SK-N-SH (cell line): Measurements from ENCODE around the gene EFCAB11.

ENCODE experiments used
- CTCF ChIP-seq: fragments of 200-600 bp; sonication (generic); IDR thresholded peaks from 2 replicates; pipeline ENCODE4 v1.6.1; 2017; ENCODE audit warnings: antibody characterized with exemption, mild to moderate bottlenecking, moderate library complexity
- EP300 ChIP-seq, 2 experiments: IDR thresholded peaks; 2 replicates each; pipeline versions ENCODE4 v1.4.0 to v1.6.1; 2012; ENCODE audit warnings: borderline replicate concordance in 1 of 2, low read depth in 1 of 2, low read length in 1 of 2
- EZH2phosphoT487 ChIP-seq: fragments of 200-600 bp; sonication (generic); IDR thresholded peaks from 2 replicates; pipeline ENCODE4 v1.6.1; 2017; ENCODE audit warnings: low read depth, mixed run types, mild to moderate bottlenecking, antibody characterized with exemption, moderate library complexity, borderline replicate concordance
- GABPA ChIP-seq: IDR thresholded peaks from 2 replicates; pipeline ENCODE4 v1.4.0; 2012; ENCODE audit warnings: low read depth, mild to moderate bottlenecking
- MAX ChIP-seq: IDR thresholded peaks from 2 replicates; pipeline ENCODE4 v1.4.0; 2012; ENCODE audit warnings: low read depth
- NFIC ChIP-seq: IDR thresholded peaks from 2 replicates; pipeline ENCODE4 v1.4.0; 2012; ENCODE audit warnings: borderline replicate concordance
- PBX3 ChIP-seq: IDR thresholded peaks from 2 replicates; pipeline ENCODE4; 2012
- POLR2AphosphoS5 ChIP-seq: IDR thresholded peaks from 2 replicates; pipeline ENCODE4 v1.6.1; 2012; ENCODE audit warnings: low read depth, low read length
- REST ChIP-seq: IDR thresholded peaks from 2 replicates; pipeline ENCODE4 v1.6.1; 2012; ENCODE audit warnings: mild to moderate bottlenecking, low read depth, low read length, moderate library complexity
- SIN3A ChIP-seq: IDR thresholded peaks from 2 replicates; pipeline ENCODE4 v1.6.1; 2012; ENCODE audit warnings: low read depth, mild to moderate bottlenecking, low read length, moderate library complexity, borderline replicate concordance

- TF ChIP-seq CTCF (no peak), EZH2phosphoT487 (no peak), POLR2AphosphoS5 (no peak), EP300 (IDR thresholded peaks at IDR 0.05; ENCODE audit: borderline replicate concordance in 1 of 2, low read depth in 1 of 2, low read length in 1 of 2) (no peak), MAX (no peak), PBX3 (no peak), SIN3A (no peak), REST (no peak), GABPA (no peak), NFIC (no peak)
Observed at GRCh38 chr14:89912221-89912620, 42.3 kb downstream of the EFCAB11 start.
